ENCODE results near the gene ARHGEF11.

GRCh38 chr1:157000686-157001085 lies 44.9 kb downstream of the ARHGEF11 start:
- TF ChIP-seq, protein P1, sequence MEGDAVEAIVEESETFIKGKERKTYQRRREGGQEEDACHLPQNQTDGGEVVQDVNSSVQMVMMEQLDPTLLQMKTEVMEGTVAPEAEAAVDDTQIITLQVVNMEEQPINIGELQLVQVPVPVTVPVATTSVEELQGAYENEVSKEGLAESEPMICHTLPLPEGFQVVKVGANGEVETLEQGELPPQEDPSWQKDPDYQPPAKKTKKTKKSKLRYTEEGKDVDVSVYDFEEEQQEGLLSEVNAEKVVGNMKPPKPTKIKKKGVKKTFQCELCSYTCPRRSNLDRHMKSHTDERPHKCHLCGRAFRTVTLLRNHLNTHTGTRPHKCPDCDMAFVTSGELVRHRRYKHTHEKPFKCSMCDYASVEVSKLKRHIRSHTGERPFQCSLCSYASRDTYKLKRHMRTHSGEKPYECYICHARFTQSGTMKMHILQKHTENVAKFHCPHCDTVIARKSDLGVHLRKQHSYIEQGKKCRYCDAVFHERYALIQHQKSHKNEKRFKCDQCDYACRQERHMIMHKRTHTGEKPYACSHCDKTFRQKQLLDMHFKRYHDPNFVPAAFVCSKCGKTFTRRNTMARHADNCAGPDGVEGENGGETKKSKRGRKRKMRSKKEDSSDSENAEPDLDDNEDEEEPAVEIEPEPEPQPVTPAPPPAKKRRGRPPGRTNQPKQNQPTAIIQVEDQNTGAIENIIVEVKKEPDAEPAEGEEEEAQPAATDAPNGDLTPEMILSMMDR (IDR thresholded peaks at IDR 0.05) = no peak
- no peak for TF ChIP-seq POLR2AphosphoS5 (IDR thresholded peaks at IDR 0.05)
- no peak for TF ChIP-seq POLR2A (IDR thresholded peaks at IDR 0.05)
- TF ChIP-seq EP300 (IDR thresholded peaks at IDR 0.05) = no peak

Data from upper lobe of left lung (tissue), 4 donors.